SHP77 (cell line): Measurements from ENCODE around the gene PRKCA.
"Not testable (repeated sequence)": the region's sequence is repeated elsewhere in the genome, so short reads cannot be mapped to it uniquely, and the experiment has no call there.

Experiments used
- DNase-seq, 2 experiments: peaks; one replicate each; lab custom pipeline; 2025; lab: John Stamatoyannopoulos, UW

The PRKCA gene

GRCh38 chr17:66326476-66327047 is 24.1 kb downstream of the PRKCA start:
- DNase-seq, result no peak

GRCh38 chr17:66330646-66331037 is 28.2 kb downstream of the PRKCA start:
- no peak for DNase-seq

GRCh38 chr17:66331038-66331816 is 28.8 kb downstream of the PRKCA start:
- DNase-seq, result no peak

GRCh38 chr17:66335797-66336196 is 33.4 kb downstream of the PRKCA start:
- no peak for DNase-seq

GRCh38 chr17:66337268-66337667 is 34.9 kb downstream of the PRKCA start:
- no peak for DNase-seq

- DNase-seq, result no peak
Measured at GRCh38 chr17:66337866-66338485, 35.6 kb downstream of the PRKCA start.

GRCh38 chr17:66338937-66339336 is 36.5 kb downstream of the PRKCA start:
- no peak for DNase-seq

GRCh38 chr17:66339561-66339960 is 37.1 kb downstream of the PRKCA start:
- no peak for DNase-seq

- DNase-seq, result no peak
Measured at GRCh38 chr17:66340720-66341119, 38.3 kb downstream of the PRKCA start.

- DNase-seq, result no peak
Measured at GRCh38 chr17:66341462-66341861, 39.0 kb downstream of the PRKCA start.

GRCh38 chr17:66342263-66342662 is 39.9 kb downstream of the PRKCA start:
- not testable (repeated sequence) for DNase-seq

DNA sequence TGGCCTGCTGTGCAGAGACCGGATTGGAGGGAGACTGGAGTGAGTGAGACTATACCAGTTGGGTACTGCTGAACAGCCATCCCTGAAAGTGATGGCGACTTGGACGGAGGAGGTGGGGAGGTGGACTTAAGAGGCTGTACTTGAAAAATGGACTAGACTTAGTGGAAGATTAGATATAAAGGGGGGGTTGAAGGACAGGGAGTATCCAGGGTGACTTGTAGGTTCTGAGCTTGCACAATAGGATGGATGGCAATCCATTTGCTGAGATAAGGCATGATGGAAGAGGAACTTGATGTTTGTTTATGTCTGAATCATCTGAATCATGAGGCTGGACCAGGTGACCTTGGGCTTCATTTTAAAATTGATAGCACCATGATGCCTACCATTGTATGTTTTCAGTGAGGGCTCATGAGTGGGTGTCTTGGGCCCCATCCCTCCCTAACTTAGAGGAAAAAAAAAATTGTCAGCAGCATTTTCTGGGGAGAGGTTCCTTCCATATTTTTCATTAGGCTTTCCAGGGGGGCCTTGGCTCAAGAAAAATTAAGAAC is 41.2 kb downstream of the PRKCA start:
- no peak for DNase-seq

- DNase-seq, result no peak
Measured at GRCh38 chr17:66344473-66344872, 42.1 kb downstream of the PRKCA start.

DNA sequence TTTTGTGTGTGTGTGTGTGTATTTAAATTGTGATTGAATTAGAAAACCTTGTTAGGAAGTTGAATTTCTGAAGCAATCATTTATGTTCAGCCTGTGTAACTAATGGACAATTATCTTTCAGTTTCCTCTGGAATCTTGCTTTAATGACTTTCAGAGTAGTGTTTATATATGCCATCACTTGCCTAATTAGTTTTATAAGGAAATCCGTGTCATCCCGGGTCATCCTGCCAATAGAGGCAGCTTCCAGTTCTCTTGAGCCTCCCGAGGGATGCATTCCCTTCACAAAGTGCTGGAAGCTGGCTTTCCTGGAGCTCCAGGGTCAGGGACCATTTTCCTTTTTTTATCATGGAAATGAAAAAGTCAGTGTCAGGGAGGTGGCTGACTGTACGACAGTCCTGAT is 42.9 kb downstream of the PRKCA start:
- no peak for DNase-seq

DNA sequence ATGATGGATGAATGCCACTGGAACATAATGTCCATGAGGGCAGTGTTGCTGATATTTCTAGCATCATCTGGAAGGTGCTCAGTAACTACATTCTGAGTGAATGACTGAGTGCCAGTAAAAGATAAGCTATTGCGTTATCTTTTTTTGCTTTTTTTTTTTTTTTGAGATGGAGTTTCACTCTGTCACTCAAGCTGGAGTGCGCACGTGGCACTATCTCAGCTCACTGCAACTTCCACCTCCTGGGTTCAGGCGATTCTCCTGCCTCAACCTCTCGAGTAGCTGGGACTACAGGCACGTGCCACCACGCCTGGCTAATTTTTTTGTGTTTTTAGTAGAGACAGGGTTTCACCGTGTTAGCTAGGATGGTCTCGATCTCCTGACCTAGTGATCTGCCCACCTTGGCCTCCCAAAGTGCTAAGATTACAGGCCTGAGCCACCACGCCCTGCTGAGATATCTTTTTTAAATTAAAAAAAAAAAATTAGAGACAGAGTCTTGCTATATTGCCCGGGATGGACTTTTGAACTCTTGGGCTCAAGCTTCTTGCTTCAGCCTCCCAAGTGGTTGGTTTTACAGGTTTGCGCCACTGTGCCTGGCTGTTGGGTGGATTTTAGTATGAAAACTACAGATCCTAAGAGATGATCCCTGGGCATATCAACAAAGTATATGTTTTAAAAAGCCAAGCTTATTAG is 43.7 kb downstream of the PRKCA start:
- DNase-seq, result not testable (repeated sequence)

GRCh38 chr17:66347661-66348514 is 45.5 kb downstream of the PRKCA start:
- DNase-seq, result no peak

GRCh38 chr17:66348584-66349165 is 46.3 kb downstream of the PRKCA start:
- no peak for DNase-seq

DNA sequence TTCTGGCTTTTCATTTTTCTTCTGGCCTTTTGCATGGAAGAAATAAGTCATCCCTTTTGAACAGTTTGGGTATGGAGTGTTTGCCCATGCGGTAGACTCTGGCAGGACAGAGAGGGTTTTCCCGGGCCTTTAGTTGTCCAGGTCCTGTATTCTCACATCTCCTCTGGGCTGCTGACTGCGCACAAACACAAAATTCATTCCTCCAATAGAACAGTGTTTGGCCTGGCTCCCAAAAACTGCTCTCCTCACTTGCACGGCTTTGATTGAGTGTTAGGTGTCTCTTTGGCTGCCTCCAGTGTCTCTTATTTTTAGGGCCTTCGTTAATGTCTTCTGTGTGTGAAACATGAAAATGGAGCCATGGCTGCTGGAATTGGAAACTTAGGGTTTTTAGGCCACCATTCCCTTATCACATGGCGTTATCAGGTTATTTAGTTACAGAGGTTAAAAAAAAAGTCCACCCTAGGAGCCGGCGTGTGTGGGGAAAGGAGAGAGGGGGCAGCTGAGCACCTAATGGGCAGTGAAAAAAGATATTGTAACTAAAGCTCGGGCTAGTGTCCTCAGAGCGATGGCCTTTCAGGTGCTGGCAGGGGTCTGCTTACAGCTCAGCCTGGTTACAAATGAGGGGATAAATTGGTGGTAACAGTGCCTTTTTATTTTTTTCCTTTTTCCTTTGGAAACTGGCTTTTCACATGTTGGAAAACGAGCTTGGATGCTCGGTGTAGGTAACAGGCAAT is 47.3 kb downstream of the PRKCA start:
- no peak for DNase-seq

GRCh38 chr17:66350576-66350975 is 48.2 kb downstream of the PRKCA start:
- DNase-seq, result not testable (repeated sequence)

DNA sequence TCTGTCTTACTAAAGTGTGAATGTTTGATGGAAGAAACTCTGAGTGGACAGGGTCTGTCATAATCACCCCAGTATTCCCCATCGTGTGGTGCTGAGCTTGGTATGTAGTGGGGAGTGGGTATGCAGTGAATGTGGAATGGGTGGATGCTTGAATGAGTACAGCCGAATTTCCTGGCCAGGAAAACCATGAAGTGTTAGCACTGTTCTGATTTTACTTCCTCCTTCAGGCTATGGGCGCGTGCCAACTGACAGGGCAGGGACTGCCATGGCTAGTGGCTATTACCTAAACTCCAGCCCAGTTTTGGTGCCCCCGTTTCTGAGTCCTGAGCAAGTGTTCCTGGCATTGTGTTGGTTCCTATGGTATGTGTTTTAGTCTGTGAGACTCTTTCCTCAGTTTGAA is 48.6 kb downstream of the PRKCA start:
- DNase-seq, result no peak
